GM19395 (cell line): Measurements from ENCODE around the gene ZNF318.
A peak's percentile ranks its signal among the peaks of the same experiment; 100 is the strongest.
"Not testable (repeated sequence)": the region's sequence is repeated elsewhere in the genome, so short reads cannot be mapped to it uniquely, and the experiment has no call there.

Experiments
- ATAC-seq: cut with Tn5 transposase; IDR thresholded peaks from one replicate; pipeline ENCODE4 v1.9.1; 2021; ENCODE audit warnings: mild to moderate bottlenecking, moderate library complexity; ENCODE audit not compliant: unreplicated experiment

ZNF318 gene

DNA sequence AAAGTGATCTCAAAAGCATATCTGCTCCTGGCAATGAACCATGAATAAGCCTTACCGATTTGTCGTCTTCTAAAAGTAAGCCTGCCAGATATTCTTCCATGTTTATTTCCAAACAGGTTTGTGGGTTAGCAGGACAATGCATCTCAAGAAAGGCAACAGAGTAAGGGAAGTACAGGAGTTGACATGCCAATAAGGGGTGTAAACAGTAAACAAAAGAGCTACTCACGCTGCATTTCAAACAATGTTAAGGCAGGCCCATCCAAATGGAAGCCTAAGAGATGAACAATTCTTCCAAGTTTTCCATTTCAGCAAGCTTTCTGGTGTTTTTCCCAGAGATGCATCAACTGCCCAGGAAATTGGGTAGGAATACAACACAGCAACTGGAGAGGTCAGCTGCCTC, 33.1 kb downstream of the ZNF318 start:
- ATAC-seq: no peak

DNA sequence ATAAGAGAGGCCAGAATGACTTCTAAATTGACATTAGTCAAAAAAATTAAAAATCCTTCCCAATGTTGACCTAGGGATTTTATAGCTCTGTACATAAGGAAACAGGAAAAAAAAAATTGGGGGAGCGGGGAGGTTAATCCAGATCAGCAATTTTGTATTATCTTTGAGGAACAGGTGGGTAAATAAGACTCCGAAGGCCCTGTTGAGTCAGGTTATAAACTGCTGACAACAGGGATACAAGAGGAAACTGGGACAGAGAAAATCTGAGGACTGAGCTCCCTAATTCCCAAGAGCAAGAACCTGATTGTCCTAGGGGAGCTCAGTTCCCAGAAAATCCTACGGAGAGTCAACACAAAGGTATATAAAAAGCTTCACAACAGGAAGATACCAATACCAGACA, 34.0 kb downstream of the ZNF318 start:
- no peak for ATAC-seq

DNA sequence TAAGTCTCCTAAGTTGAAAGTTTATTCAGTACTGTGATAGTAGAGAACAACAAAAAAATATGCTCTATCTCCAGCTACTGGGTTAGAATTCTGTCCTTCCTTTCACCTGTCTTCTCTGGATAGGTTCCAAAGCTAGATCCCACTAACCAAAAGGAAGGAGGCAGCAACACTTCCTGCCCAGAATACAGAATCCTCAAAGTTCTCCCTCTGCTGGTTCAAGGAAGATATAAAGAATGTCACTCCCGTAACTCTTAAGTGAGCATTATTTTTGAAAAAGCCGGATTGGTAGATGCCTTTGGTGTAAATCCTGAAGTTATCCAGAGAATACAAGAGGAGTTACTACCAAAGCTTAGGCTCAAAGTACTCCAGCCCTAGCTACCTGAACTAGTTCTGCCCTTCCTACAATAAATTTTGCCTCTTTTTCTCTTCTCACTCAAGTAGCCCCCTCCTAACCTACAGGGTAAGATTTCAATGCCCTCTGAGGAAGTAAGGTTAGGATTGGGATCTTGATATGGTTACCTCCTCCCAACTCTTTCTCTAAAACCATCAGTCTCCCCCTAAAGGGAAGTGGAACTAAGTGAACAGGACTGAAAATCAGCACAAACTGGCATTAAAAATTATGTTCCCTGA, 34.9 kb downstream of the ZNF318 start:
- ATAC-seq: no peak

DNA sequence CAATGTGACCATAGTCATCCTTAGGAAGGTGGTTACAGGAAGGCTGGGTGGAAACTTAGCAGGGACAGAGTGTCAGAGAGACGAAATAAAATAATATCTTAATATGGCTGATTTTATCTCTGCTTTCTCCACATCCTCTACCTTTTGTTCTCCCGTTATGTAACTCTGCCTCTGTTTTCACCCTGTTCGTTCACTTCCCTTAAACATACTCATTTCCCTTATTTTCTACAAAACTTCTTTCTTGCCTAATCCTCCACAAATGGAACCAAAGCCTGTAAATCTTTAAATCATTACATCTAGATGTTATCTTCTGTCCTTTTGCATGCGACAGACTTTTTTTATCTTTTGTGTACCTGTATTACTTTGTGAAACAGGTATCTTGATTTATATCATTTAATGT, 37.6 kb downstream of the ZNF318 start:
- no peak for ATAC-seq

DNA sequence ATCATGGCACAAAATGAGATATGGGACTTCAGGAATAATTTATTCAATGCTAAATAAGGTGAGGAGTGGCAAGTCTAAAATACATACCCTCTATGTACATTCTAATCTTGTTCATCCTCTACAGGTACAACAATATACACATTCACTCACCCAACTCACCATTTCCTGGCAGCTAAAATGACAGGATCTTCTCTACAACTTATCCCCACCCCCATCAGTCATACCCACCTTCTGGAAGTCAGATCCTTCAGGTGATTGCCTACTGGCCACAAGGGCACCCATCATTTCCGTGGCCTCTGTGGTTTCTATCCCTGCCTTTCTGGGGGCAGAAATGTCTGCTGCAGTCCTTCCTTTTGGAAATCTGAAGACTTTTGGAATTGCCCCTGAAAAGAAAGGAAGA, 38.0 kb downstream of the ZNF318 start:
- no peak for ATAC-seq

DNA sequence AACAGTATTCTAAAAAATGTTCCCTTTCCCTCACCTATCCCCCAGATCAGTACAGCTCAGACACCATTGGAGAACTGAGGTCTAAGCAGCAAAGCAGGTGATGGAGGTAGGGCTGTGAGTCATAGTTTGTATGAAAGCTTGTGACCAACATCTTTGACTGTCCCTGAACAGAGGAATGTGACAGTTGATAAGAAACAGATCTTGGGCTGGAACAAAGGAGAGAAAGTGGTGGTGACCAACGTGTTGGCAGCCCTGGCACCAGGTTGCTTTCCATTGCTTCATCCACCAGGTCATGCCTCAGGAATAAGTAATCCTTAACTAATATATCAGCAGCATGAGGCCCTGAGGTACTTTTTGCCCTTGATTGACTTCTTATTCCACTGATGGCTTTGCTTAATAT, 40.9 kb downstream of the ZNF318 start:
- no peak for ATAC-seq

DNA sequence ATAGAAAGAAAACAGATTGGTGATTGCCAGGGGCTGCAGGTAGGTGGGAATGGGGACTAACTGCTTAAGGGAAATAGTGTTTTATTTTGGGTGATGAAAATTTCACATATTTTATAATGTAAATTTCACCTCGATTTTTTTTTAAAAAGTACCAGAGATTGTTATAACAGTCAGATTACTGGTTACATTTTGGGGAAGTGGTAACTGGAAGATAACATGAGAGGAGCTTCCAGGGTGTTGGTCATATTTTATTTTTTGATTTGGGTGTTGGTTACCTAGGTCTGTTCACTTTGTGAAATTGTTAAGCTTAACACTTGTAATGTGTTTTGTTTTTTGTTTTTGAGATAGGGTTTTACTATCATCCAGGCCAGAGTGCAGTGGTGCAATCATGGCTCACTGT, 43.6 kb downstream of the ZNF318 start:
- ATAC-seq: no peak

DNA sequence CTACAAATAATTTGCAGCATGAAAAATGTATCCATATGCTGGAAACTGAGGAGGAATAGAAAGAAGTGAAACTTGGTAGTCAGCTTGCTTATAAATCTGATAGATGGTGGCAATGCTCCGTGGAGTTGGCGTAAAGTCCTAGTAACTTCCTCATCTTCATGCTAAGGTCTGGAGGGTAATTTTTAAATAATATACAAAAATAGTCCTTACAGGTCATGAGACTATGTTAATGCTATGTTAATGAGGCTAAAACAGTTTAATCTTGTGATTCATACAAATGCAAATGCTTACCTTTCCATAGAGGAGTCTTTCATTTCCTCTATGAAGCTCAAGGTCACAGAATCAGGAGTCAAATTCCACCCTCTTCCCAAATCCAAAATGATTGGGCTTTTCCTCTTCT, 51.4 kb downstream of the ZNF318 start:
- no peak for ATAC-seq

DNA sequence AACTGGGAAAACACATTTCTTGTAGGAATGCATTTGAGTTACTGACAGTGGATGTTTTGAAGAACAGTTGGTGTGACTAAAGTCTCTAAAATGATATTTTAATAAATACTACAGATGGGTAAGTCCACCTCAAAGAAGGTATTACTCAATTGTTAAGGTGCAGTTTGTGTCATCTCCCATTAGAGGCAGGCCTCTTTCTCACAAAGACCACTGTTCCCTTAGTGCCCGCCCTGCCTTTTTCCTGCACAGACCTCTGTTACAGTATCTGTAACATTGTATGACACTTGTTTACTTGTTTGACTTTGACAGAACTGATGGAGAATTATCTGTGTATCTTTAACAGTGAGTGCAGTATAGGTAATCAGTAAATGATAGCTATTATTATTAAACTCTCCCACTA, 55.6 kb downstream of the ZNF318 start:
- ATAC-seq: no peak

DNA sequence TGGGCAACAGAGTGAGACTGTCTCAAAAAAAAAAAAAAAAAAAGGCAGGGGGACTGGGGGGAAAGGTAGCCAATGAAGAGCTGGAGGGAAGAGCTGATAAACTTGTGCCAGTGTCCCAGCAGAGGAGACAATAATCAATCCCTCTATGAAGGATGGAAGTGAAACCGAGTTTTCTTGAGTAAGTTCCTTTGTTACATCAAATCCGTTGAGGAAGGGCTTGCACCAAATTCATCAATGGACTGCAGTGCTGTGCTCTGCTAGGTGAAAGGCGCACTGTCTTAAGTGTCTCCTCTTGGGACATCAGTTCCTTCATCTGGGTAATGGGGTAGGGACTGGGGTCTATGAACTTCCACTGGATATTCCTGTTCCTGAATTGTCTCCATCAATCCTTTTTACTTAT, 57.8 kb downstream of the ZNF318 start:
- no peak for ATAC-seq

DNA sequence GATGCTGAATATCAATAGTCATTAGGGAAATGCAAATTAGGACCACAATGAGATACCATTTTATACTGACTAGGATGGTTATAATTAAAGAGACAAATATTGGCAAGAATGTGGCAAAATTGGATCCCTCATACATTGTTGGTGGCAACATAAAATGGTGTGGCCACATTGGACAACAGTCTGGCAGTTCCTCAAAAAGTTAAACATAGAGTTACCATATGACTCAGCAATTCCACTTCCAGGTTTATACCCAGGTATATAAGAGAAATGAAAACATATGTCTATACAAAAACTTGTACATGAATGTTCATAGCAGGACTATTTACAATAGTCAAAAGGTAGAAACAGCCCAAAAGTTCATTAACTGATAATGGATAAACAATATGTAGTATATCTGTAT, 58.8 kb downstream of the ZNF318 start:
- ATAC-seq: no peak

DNA sequence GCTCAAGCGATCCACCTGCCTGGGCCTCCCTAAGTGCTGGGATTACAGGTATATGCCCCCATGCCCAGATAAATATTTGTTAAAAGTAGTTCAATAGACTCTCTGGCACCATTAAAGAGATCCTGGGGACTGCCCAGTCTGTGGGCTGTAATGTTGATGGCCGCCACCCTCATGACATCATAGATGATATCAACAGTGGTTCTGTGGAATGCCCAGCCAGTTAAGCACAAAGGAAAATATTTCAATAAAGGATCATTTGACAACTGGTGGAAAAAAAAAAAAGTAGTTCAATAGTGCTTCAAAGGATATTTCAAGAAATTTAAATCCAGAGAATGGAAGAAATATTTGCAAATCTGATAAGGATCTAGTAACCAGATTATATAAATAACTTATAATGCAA, 59.3 kb downstream of the ZNF318 start:
- ATAC-seq: no peak

DNA sequence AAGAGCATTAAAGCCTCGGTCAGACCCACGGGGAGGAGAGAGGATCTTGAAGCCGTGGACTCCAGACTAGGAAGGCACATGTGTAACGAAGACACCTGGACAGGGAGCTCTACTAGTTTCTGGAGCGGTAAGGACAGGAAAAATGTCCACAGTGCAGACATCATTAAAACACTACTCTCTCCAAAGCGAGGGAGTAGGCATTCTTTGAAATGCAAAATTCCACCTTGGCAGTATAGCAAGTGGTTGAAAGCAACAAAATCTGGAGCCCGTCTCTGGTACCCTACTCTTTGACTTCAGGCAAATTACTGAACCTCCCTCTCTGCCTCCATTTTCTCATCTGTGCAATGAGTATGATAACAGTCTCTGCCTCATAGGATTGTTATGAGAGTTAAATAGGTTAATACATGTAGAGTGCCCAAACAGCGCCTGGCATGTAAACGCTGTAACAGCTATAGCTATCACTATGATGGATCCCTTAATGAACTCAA, 60.4 kb downstream of the ZNF318 start:
- no peak for ATAC-seq

DNA sequence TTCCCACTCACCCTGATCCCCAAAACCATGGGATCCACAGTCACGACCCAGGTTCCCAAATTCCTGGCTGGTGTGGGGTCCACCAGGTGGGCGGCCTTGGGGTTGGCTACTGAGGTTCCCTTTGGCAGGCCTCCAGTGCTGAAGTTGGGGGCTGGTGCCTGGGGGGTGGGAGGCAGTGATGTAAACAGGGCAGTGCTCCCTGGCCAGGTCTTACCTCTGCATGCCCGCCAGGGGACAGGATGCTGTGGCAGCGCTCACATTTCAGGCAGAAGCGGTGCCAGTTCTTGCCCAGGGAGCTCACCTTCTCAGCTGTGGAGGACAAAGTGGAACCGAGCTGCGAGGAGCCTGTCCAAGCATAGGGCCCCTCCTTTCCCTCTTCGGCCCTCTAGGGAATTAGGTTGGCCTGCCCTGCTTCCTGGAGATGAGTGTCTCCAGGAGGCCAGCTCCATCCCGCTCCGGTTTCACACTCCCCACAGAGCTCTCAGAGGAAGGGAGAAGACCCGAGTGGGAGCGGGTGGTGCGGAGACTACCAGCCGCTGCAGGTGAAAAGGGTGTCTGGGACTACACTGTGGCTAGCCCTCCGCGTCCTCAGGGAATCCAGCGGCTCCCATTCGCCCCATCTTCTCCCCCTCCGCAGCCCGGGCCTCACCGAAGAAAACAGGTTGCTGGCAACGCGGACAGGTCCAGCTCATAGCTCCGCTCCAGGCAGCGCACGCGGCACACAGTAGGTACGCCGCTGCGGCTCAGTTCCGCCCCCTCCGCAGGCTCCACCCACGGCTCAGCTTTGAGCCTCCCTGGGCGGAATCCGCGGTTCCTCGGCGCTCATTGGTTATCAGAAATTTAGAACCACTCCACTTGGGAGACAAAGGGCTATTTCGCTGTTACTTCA, 61.1 kb downstream of the ZNF318 start, which contains the start of gene CRIP3:
Gene CRIP3, minus strand, starts transcription at position 726 of the 889 bp plus-strand sequence. Its CDS starts 34 bp downstream, at position 692.
- ATAC-seq: peak; percentile 53

DNA sequence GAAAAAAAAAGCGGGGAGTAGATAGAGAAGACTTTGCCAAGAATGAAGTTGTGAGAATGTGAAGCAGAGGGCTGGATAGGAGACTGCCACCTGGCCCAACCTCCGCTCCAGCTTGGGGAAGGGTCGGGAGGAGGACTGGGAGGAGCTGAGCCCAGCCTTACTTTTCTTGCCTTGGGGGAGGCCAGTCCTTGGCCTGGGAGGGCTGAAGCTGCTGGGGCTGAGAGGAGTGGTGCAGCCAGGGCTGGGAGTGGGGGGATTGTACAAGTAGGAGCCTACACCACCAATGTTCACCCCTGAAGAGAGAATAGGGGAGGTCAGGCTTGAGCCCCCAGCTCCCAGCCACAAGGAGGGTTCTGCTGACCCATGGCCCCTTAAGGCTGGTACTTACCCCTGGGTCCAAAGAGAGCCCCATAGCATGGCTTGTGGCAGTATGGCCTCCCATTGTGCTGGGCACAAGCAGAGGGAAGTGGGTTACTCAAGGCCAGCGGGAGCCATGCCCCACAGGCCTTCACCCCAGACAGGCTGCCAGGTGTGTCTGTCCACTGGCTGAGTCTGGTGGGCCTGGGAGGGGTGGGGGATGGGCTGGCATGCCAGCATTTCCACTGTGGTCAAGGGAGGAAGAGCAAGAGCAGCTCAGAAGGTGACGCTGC, 61.9 kb downstream of the ZNF318 start:
- ATAC-seq: no peak

DNA sequence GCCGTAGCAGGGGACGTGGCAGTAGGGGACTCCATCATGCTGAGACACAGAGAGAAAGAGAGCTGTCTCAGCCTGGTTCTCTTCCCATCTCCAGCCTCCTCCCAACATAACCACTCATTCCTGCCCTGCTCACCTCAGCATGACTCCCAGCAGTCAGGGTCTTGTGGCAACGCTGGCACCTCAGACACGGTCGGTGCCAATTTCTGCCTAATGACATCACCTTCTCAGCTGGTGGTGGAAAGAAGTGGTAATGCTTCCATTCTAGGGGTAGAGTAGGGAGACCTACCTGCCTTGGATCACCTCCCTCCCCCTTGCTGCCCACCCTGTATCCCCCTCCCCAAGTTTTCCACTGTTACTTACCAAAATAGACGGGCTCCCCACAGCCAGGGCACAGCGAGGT, 63.4 kb downstream of the ZNF318 start:
- ATAC-seq: no peak

DNA sequence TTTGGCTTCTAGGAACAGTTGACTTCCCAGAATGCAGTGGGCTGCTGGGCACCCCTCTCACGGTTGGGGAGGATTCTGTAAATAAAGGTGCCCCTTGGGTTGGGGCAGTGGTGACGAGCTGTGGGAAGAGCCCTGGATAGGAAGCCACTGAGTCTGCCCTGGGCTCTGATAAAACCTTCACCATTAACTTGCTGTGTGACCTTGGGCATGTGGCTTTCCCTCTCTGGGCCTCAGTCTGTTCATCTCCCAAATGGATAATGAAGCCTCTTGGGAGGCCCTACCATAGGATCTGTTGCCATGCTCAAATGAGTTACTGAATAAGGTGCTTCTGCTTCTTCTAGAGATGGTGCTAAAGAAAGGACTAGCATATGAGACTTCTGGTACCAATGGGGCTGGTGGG, 64.6 kb downstream of the ZNF318 start:
- ATAC-seq: no peak

DNA sequence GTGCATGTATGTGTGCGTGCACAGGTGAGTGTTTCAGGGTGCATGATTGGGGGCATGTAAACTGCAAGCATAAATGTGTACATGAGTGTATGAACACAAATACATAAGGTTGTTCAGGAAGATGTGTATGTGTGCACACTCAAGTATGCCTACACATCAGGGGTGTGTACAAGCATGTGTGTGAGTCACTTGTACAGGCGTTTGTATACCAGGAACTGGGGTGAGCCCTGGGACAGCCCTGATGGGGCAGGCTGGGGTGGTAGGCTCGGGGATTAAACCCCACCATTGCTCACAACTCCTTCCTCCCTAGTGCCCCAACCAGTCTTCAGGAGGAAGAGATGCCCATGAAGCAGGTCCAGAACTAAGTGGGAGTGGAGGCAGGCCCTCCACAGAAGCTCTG, 65.1 kb downstream of the ZNF318 start:
- no peak for ATAC-seq

DNA sequence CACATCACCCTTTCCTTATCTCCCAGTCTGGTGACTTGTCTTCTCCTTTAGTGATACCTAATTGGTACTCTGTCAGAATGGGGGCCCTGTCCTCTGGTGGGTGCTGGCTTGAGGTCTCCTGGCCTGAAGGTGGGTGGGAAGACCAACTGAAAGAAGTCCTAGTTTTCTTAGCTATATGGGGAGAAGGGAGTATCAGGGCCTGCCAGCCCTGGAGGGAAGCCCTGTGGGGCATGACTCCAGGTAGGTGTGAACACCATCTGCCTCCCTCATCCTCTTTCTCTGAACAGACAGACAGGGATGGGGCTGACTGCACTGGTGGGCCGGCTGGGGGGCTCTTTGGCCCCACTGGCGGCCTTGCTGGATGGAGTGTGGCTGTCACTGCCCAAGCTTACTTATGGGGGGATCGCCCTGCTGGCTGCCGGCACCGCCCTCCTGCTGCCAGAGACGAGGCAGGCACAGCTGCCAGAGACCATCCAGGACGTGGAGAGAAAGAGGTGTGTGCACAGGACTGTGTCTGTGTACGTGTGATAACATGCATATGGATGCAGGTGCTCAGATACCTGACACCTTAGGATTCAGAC, 65.6 kb downstream of the ZNF318 start:
- ATAC-seq: no peak

DNA sequence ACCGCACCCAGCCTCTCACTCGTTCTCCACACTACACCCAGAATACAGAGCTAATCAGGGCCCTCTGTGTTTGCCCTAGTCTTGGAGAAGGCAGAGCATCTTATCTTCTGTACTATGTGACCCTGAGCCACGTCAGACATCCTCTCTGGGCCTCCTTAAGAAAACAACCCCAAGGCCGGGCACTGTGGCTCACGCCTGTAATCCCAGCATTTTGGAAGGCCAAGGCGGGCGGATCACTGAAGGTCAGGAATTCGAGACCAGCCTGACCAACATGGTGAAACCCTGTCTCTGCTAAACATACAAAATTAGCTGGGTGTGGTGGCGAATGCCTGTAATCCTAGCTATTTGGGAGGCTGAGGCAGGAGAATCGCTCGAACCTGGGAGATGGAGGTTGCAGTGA, 66.4 kb downstream of the ZNF318 start:
- ATAC-seq: not testable (repeated sequence)

DNA sequence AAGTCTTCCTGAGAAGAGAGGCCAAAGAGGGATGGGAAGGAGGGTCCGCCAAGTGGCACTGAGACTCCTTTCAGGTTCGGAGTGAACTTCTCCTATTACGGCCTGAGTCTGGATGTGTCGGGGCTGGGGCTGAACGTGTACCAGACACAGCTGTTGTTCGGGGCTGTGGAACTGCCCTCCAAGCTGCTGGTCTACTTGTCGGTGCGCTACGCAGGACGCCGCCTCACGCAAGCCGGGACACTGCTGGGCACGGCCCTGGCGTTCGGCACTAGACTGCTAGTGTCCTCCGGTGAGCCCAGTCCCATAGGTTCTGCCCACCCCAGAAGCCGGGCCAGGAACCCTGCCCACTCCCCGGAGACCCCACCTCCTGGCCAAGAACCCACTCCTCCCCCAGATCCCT, 67.3 kb downstream of the ZNF318 start:
- ATAC-seq: no peak
